GM23338 (cell line): ENCODE measurements around the gene ABCA12. TPM values are rescaled to one million over a fixed set of nuclear protein-coding genes. Genes with fewer than 3 reads are reported as not detected.

Experiments used
- ATAC-seq: fragments of 200-7000 bp; cut with Tn5 transposase; 3 replicates; pipeline ENCODE4 v1.9.1; 2020
- DNase-seq: peaks from one replicate; pipeline ENCODE4 v3.0.0-alpha.2; 2015; ENCODE audit warnings: low spot score
- H2AFZ ChIP-seq: fragments of 200-600 bp; sonication (generic); 2 replicates; pipeline ENCODE4 v1.8.0; 2016; ENCODE audit warnings: antibody characterized with exemption, mild to moderate bottlenecking, moderate library complexity
- H3F3A ChIP-seq: fragments of 200-600 bp; sonication (generic); replicated peaks from 2 replicates; pipeline ENCODE4 v1.8.0; 2017; ENCODE audit warnings: antibody characterized with exemption, mixed run types, low read depth
- H3K27ac ChIP-seq: fragments of 200-600 bp; sonication (generic); 2 replicates; pipeline ENCODE4 v1.6.1; 2016; ENCODE audit warnings: low read depth
- H3K27me3 ChIP-seq: fragments of 200-600 bp; sonication (generic); 2 replicates; pipeline ENCODE4 v1.8.0; 2016; ENCODE audit warnings: mild to moderate bottlenecking, mixed run types, moderate library complexity; ENCODE audit not compliant: insufficient read depth
- H3K36me3 ChIP-seq: fragments of 200-600 bp; sonication (generic); 2 replicates; pipeline ENCODE4 v1.8.0; 2016; ENCODE audit warnings: mild to moderate bottlenecking; ENCODE audit not compliant: insufficient read depth
- H3K4me1 ChIP-seq: fragments of 200-600 bp; sonication (generic); 2 replicates; pipeline ENCODE4 v1.8.0; 2016; ENCODE audit warnings: mild to moderate bottlenecking, moderate library complexity; ENCODE audit not compliant: insufficient read depth
- H3K4me2 ChIP-seq: fragments of 200-600 bp; sonication (generic); 2 replicates; pipeline ENCODE4 v1.7.1; 2017; ENCODE audit warnings: mixed run types
- H3K4me3 ChIP-seq: fragments of 200-600 bp; sonication (generic); 2 replicates; pipeline ENCODE4 v1.6.1; 2016; ENCODE audit warnings: mixed run types
- H3K79me2 ChIP-seq: fragments of 200-600 bp; sonication (generic); replicated peaks from 2 replicates; pipeline ENCODE4 v1.8.0; 2017; ENCODE audit warnings: mild to moderate bottlenecking; ENCODE audit not compliant: insufficient read depth
- H3K9me2 ChIP-seq: fragments of 200-600 bp; sonication (generic); 2 replicates; pipeline ENCODE4 v1.8.0; 2017; ENCODE audit not compliant: insufficient read depth
- H4K20me1 ChIP-seq: fragments of 200-600 bp; sonication (generic); replicated peaks from 2 replicates; pipeline ENCODE4 v1.8.0; 2017; ENCODE audit warnings: mild to moderate bottlenecking; ENCODE audit not compliant: insufficient read depth
- H3K27ac Mint-ChIP-seq: 2 replicates; pipeline ENCODE4 v1.8.0; 2020; ENCODE audit warnings: inconsistent platforms, mild to moderate bottlenecking, moderate library complexity, mixed read lengths
- H3K27me3 Mint-ChIP-seq: 3 replicates; pipeline ENCODE4 v1.8.0; 2022; ENCODE audit warnings: low read depth, mild to moderate bottlenecking, moderate library complexity, mixed read lengths, inconsistent platforms; ENCODE audit not compliant: insufficient read depth, poor library complexity
- H3K36me3 Mint-ChIP-seq: 3 replicates; pipeline ENCODE4 v1.8.0; 2021; ENCODE audit warnings: low read depth, mild to moderate bottlenecking, inconsistent platforms, moderate library complexity, mixed read lengths
- H3K4me1 Mint-ChIP-seq: 3 replicates; pipeline ENCODE4 v1.8.0; 2020; ENCODE audit warnings: mild to moderate bottlenecking, inconsistent platforms, mixed read lengths
- H3K4me3 Mint-ChIP-seq: 3 replicates; pipeline ENCODE4 v1.8.0; 2021; ENCODE audit warnings: moderate library complexity, mild to moderate bottlenecking, inconsistent platforms, mixed read lengths
- H3K9me3 Mint-ChIP-seq: 3 replicates; pipeline ENCODE4 v1.8.0; 2020; ENCODE audit warnings: moderate library complexity, mild to moderate bottlenecking, inconsistent platforms, mixed read lengths
- CREB1 ChIP-seq: fragments of 250-450 bp; sonication (Bioruptor Pico); IDR thresholded peaks from 2 replicates; pipeline ENCODE4 v1.5.0; 2020; ENCODE audit warnings: low read depth, mild to moderate bottlenecking, moderate library complexity
- EZH2phosphoT487 ChIP-seq: fragments of 200-600 bp; sonication (generic); IDR thresholded peaks from one replicate; pipeline ENCODE4 v1.8.1; 2018; ENCODE audit warnings: antibody characterized with exemption; ENCODE audit not compliant: unreplicated experiment
- JUNB ChIP-seq: IDR thresholded peaks from one replicate; pipeline ENCODE4 v1.6.1; 2016; ENCODE audit warnings: antibody characterized with exemption; ENCODE audit not compliant: unreplicated experiment
- NANOG ChIP-seq: IDR thresholded peaks from 2 replicates; pipeline ENCODE4 v1.6.1; 2016; ENCODE audit warnings: antibody characterized with exemption, borderline replicate concordance
- STAT1 ChIP-seq: IDR thresholded peaks from one replicate; pipeline ENCODE4 v1.6.1; 2016; ENCODE audit warnings: antibody characterized with exemption; ENCODE audit not compliant: unreplicated experiment
- ZNF114 ChIP-seq: fragments of 250-450 bp; sonication (Bioruptor Pico); IDR thresholded peaks from 2 replicates; pipeline ENCODE4 v1.5.0; 2020; ENCODE audit warnings: mild to moderate bottlenecking, moderate library complexity
- ZNF331 ChIP-seq: fragments of 250-450 bp; sonication (Bioruptor Pico); IDR thresholded peaks from 2 replicates; pipeline ENCODE4 v1.5.0; 2020; ENCODE audit warnings: low read depth, mild to moderate bottlenecking, moderate library complexity
- polyA plus RNA-seq: library from polyadenylated mRNA; unstranded; fragments of >200 nt; fragmentation: Nextera tagmentation; extraction: Ambion mirVana; gene quantifications from 2 replicates; pipeline ENCODE4 v1.2.1, GENCODE V29; 2016
- total RNA-seq: library from RNA; depleted of rRNA; stranded (reverse); fragments of >200 nt; shearing (Covaris generic); gene quantifications from 2 replicates; pipeline ENCODE4 v1.2.3, GENCODE V29; 2014
- TF ChIP-seq, protein P1 (sequence below): fragments of 250-450 bp; sonication (Bioruptor Pico); IDR thresholded peaks from 2 replicates; pipeline ENCODE4 v1.5.0; 2020; ENCODE audit warnings: mild to moderate bottlenecking, moderate library complexity
- TF ChIP-seq, protein P2 (sequence below), 2 experiments: fragments of 200-600 bp in 1 of 2; sonication (generic) in 1 of 2; conservative IDR thresholded peaks; 2 replicates each; pipeline versions ENCODE4 v1.5.1 to v1.6.1; 2016 to 2017; ENCODE audit warnings: antibody characterized with exemption in 2 of 2, low read depth in 2 of 2, mild to moderate bottlenecking in 2 of 2, moderate library complexity in 1 of 2
- TF ChIP-seq, protein P3 (sequence below): IDR thresholded peaks from 2 replicates; pipeline ENCODE4 v1.6.1; 2016; ENCODE audit warnings: antibody characterized with exemption

ABCA12 gene
- total and polyA plus RNA-seq, 2 experiments from 2014 or later = 0.05 to 0.10 TPM

DNA sequence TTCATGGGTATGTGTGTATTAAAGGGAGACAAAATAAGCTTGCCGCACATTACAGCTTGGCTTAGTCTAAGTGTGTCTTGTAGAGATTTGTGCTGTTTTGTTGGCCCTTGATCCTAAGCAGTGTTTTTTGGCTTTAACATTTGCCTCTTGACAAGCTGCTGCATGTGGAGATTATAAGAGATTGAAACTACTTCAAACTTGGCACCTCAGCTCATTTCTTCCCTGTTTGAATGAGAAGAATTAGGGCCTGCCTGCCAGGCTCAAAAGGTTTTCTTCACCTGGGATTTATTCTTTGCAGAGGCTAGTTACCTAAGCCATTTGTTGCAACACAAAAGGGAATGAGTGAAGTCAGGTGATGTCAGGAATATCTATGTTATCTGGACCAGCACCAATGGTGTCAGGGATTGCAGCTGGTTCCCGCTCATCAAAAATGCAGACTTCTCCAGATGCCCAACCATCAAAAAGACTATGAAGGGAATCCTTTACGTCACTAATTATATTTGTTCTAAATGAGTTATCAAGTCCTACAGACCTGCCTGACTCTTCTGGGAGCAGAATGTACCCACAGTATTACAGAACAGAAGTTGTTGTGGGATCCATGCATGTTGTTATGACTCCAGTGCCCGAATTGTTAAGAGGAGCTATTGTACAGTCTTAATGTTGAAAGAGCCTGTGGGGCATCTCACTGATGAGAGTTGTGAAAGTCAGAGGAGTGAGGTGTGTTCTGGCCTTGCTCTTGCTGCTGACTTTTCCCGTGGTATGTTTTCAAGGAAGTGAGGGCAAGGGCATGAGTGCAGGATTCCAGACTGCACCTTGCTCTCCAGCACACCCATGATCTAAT, 31.0 kb downstream of the ABCA12 start (continued):
- TF ChIP-seq, protein P1, sequence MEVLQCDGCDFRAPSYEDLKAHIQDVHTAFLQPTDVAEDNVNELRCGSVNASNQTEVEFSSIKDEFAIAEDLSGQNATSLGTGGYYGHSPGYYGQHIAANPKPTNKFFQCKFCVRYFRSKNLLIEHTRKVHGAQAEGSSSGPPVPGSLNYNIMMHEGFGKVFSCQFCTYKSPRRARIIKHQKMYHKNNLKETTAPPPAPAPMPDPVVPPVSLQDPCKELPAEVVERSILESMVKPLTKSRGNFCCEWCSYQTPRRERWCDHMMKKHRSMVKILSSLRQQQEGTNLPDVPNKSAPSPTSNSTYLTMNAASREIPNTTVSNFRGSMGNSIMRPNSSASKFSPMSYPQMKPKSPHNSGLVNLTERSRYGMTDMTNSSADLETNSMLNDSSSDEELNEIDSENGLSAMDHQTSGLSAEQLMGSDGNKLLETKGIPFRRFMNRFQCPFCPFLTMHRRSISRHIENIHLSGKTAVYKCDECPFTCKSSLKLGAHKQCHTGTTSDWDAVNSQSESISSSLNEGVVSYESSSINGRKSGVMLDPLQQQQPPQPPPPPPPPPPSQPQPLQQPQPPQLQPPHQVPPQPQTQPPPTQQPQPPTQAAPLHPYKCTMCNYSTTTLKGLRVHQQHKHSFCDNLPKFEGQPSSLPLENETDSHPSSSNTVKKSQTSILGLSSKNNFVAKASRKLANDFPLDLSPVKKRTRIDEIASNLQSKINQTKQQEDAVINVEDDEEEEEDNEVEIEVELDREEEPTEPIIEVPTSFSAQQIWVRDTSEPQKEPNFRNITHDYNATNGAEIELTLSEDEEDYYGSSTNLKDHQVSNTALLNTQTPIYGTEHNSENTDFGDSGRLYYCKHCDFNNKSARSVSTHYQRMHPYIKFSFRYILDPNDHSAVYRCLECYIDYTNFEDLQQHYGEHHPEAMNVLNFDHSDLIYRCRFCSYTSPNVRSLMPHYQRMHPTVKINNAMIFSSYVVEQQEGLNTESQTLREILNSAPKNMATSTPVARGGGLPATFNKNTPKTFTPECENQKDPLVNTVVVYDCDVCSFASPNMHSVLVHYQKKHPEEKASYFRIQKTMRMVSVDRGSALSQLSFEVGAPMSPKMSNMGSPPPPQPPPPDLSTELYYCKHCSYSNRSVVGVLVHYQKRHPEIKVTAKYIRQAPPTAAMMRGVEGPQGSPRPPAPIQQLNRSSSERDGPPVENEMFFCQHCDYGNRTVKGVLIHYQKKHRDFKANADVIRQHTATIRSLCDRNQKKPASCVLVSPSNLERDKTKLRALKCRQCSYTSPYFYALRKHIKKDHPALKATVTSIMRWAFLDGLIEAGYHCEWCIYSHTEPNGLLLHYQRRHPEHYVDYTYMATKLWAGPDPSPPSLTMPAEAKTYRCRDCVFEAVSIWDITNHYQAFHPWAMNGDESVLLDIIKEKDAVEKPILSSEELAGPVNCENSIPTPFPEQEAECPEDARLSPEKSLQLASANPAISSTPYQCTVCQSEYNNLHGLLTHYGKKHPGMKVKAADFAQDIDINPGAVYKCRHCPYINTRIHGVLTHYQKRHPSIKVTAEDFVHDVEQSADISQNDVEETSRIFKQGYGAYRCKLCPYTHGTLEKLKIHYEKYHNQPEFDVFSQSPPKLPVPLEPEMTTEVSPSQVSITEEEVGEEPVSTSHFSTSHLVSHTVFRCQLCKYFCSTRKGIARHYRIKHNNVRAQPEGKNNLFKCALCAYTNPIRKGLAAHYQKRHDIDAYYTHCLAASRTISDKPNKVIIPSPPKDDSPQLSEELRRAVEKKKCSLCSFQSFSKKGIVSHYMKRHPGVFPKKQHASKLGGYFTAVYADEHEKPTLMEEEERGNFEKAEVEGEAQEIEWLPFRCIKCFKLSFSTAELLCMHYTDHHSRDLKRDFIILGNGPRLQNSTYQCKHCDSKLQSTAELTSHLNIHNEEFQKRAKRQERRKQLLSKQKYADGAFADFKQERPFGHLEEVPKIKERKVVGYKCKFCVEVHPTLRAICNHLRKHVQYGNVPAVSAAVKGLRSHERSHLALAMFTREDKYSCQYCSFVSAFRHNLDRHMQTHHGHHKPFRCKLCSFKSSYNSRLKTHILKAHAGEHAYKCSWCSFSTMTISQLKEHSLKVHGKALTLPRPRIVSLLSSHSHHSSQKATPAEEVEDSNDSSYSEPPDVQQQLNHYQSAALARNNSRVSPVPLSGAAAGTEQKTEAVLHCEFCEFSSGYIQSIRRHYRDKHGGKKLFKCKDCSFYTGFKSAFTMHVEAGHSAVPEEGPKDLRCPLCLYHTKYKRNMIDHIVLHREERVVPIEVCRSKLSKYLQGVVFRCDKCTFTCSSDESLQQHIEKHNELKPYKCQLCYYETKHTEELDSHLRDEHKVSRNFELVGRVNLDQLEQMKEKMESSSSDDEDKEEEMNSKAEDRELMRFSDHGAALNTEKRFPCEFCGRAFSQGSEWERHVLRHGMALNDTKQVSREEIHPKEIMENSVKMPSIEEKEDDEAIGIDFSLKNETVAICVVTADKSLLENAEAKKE (CRISPR knock-in tag) = no peak
- TF ChIP-seq, protein P2, sequence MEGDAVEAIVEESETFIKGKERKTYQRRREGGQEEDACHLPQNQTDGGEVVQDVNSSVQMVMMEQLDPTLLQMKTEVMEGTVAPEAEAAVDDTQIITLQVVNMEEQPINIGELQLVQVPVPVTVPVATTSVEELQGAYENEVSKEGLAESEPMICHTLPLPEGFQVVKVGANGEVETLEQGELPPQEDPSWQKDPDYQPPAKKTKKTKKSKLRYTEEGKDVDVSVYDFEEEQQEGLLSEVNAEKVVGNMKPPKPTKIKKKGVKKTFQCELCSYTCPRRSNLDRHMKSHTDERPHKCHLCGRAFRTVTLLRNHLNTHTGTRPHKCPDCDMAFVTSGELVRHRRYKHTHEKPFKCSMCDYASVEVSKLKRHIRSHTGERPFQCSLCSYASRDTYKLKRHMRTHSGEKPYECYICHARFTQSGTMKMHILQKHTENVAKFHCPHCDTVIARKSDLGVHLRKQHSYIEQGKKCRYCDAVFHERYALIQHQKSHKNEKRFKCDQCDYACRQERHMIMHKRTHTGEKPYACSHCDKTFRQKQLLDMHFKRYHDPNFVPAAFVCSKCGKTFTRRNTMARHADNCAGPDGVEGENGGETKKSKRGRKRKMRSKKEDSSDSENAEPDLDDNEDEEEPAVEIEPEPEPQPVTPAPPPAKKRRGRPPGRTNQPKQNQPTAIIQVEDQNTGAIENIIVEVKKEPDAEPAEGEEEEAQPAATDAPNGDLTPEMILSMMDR (conservative IDR thresholded peaks at IDR 0.05; ENCODE audit: low read depth in 2 of 2) = no peak
- TF ChIP-seq STAT1 = no peak
- TF ChIP-seq EZH2phosphoT487 = no peak

DNA sequence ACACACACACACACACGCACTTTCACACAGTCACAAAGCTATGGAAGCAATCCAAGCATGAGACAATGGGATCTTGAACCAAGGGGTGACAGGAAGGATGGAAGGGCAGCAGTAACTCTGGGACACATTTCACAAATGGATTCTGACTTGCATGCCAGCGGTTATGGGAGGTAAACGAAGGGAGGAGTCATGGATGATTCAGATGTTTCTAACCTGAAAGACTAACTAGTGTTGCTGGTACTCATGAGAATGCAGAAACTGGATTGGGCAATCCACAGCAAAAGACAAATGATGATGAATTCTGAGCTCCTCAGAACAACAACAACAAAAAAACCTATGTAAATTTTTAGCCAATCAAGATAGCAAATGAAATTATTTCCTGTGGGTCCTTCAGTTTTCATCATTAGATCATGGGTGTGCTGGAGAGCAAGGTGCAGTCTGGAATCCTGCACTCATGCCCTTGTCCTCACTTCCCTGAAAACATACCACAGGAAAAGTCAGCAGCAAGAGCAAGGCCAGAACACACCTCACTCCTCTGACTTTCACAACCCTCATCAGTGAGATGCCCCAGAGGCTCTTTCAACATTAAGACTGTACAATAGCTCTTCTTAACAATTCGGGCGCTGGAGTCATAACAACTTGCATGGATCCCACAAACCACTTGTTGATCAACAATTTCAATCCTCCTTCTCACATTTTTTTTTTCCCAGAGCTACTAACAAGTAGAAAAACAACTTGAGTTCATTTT, 32.6 kb downstream of the ABCA12 start:
- no peaks in the 10 kb centered on the region for H3K79me2 ChIP-seq
- no peak overlapping the region for H3K4me3 ChIP-seq
- no peaks in the 10 kb centered on the region for H3K27me3 ChIP-seq
- Mint-ChIP-seq H3K36me3 (no peaks in the 10 kb centered on the region), H3K4me3 (no peak overlapping the region), H3K9me3 (no peaks in the 10 kb centered on the region), H3K27me3 (no peaks in the 10 kb centered on the region), H3K27ac (no peak overlapping the region; the same call in 1 of the 2 replicates), H3K4me1 (no peaks in the 10 kb centered on the region)
- DNase-seq = no peak
- H3K27ac ChIP-seq = no peak overlapping the region
- H2AFZ ChIP-seq = no peak overlapping the region
- H3K9me2 ChIP-seq = no peaks in the 10 kb centered on the region
- no peaks in the 10 kb centered on the region for H3F3A ChIP-seq
- no peak for ATAC-seq
- no peaks in the 10 kb centered on the region for H3K36me3 ChIP-seq
- H3K4me2 ChIP-seq = no peak overlapping the region
- no peaks in the 10 kb centered on the region for H3K4me1 ChIP-seq
- H4K20me1 ChIP-seq = no peaks in the 10 kb centered on the region
- TF ChIP-seq STAT1 (no peak), NANOG (no peak), CREB1 (CRISPR knock-in tag) (no peak), JUNB (no peak), EZH2phosphoT487 (no peak), ZNF331 (CRISPR knock-in tag) (no peak), ZNF114 (CRISPR knock-in tag) (no peak)
- TF ChIP-seq, protein P3, sequence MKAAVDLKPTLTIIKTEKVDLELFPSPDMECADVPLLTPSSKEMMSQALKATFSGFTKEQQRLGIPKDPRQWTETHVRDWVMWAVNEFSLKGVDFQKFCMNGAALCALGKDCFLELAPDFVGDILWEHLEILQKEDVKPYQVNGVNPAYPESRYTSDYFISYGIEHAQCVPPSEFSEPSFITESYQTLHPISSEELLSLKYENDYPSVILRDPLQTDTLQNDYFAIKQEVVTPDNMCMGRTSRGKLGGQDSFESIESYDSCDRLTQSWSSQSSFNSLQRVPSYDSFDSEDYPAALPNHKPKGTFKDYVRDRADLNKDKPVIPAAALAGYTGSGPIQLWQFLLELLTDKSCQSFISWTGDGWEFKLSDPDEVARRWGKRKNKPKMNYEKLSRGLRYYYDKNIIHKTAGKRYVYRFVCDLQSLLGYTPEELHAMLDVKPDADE = no peak
